Lower leg skin (tissue), 4 donors: Measurements from ENCODE around the gene RTP5. TPM values are rescaled to one million over a fixed set of nuclear protein-coding genes. Genes with fewer than 3 reads are reported as not detected.

Source experiments
- DNase-seq, 2 donors: peaks; one replicate each; pipeline ENCODE4 v3.0.0-alpha.2; 2019; ENCODE audit warnings: low spot score in 2 of 2
- H3K4me3 ChIP-seq: fragments of 200-600 bp; sonication (generic); 2 replicates; pipeline ENCODE4 v1.5.1; 2017; ENCODE audit warnings: mild to moderate bottlenecking, low read depth; ENCODE audit not compliant: poor library complexity, severe bottlenecking
- POLR2A ChIP-seq, 2 donors: fragments of 450-650 bp; IDR thresholded peaks; one replicate each; pipeline ENCODE4 v1.6.1; 2016 to 2017; ENCODE audit warnings: antibody characterized with exemption in 2 of 2, mild to moderate bottlenecking in 1 of 2, moderate library complexity in 1 of 2
- WGBS, 2 donors: methylation state at CpG; one replicate each; pipeline ENCODE4 v1.1.5; 2018; 5-methylcytosine and 5-hydroxymethylcytosine counted together
- intact Hi-C: fragments of 100-400 bp; cut with DNase I; formaldehyde crosslinking; loops from one replicate; pipeline ENCODE4 v1.15.0; 2023; ENCODE audit warnings: low total_unique reads
- total RNA-seq, 4 donors: library from RNA; depleted of rRNA; stranded (reverse); fragments of >200 nt; gene quantifications; one replicate each; pipeline ENCODE4 v1.1.0, GENCODE V29; 2016
- TF ChIP-seq, protein P1 (sequence below), 3 donors: fragments of 450-650 bp; IDR thresholded peaks; one replicate each; pipeline ENCODE4 v1.5.1; 2016; ENCODE audit warnings: antibody characterized with exemption in 3 of 3, mild to moderate bottlenecking in 3 of 3, moderate library complexity in 2 of 3

RTP5 gene
- total RNA-seq, 4 donors from 2014 or later = 0.10 to 0.23 TPM; not detected in 2

DNA sequence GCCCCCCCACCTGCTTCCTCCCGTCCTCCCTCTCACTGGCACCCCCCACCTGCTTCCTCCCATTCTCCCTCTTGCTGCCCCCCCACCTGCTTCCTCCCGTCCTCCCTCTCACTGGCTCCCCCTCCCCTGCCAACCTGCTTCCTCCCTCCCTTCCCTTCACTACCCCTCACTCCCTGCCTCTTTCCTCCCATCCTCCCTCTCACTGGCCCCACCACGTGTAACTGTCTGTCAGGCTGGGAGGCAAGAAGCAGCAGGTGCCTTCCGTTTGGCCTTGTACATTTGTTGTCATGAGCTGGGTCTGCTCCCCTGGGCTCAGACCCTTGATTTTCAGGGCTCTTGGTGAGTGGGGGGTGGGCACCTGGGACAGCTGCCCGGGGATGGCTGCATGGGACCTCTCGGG is 19.1 kb downstream of the RTP5 start:
- TF ChIP-seq, protein P1, sequence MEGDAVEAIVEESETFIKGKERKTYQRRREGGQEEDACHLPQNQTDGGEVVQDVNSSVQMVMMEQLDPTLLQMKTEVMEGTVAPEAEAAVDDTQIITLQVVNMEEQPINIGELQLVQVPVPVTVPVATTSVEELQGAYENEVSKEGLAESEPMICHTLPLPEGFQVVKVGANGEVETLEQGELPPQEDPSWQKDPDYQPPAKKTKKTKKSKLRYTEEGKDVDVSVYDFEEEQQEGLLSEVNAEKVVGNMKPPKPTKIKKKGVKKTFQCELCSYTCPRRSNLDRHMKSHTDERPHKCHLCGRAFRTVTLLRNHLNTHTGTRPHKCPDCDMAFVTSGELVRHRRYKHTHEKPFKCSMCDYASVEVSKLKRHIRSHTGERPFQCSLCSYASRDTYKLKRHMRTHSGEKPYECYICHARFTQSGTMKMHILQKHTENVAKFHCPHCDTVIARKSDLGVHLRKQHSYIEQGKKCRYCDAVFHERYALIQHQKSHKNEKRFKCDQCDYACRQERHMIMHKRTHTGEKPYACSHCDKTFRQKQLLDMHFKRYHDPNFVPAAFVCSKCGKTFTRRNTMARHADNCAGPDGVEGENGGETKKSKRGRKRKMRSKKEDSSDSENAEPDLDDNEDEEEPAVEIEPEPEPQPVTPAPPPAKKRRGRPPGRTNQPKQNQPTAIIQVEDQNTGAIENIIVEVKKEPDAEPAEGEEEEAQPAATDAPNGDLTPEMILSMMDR (IDR thresholded peaks at IDR 0.05) = no peak
- no peak for TF ChIP-seq POLR2A (IDR thresholded peaks at IDR 0.05)
- intact Hi-C loops = loop anchor here (10.0 kb wide), 1 partner anchor 384 kb away; the partner anchor contains the start of gene STK25
- 62 to 80% methylated on average over 5 of the region's 6 CpGs for WGBS, 2 donors

DNA sequence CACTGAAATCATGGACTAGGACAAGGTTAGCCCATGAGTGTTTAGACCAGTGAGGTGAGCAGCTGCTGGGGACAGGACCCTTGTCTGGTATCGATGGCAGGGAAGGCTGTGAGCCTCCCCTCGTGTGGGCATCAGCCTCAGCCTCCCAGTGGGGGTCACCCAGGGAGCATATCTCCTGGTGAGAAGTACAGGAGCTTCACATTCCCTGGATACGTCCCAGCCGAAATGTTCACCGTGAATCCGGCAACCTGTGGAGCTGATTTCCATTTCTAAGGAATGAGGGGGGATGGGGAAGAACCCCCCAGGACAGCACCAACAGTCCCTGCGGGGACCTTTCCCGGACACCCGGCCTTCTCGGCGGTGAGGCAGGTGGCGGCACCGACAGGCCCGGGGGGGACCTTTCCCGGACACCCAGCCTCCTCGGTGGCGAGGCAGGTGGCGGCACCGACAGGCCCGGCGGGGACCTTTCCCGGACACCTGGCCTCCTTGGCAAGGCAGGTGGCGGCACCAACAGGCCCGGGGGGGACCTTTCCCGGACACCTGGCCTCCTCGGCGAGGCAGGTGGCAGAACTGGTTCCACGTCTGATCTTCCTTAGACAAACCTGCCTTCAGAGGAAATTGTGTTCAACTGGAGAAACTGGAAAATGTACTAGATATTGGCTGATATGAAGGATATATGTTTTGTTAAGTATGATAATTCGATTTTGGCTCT is 21.2 kb downstream of the RTP5 start:
- intact Hi-C loops = no loop called here
- H3K4me3 ChIP-seq = no peak overlapping the region
- TF ChIP-seq, protein P1 (IDR thresholded peaks at IDR 0.05) = no peak
- TF ChIP-seq POLR2A (IDR thresholded peaks at IDR 0.05) = no peak
- DNase-seq = no peak
- WGBS, 2 donors = 52 to 57% methylated on average over 25 to 29 of the region's 29 CpGs

More for the DNA sequence above, 19.1 kb downstream of the RTP5 start:
- no peak overlapping the region for H3K4me3 ChIP-seq
- no peak for DNase-seq

DNA sequence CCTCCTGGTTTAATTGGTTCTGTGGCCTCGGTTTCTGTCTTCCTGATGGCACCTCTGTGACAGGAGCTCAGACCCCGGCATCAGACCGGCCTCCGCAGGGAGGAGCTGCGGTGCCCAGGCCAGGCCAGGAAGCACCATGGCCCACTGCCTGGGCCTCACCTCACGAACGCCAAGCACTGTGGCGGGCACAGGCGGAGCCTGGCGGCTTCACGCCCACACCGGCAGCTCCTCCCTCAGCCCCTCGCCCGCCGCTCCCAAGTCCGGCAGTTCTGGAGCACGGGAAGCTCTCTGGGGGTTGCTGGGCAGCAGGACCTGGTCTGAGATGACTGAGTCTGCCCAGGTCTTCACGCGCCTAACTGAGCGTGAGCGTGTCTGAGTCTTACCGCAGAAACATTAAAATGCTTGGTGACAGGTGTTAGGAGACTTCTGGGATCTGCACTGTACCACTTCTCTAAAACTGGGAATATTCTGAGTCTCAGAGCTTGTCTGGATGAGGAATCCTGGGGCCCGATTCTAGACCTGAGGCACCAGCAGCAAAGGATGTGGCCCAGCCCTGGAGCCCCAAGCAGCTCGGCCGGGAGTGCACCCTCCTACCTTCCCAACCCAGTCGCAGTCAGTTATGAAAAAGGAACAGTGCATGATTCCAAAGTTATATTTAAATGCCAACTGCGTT is 21.9 kb downstream of the RTP5 start:
- 65 to 68% methylated on average over 27 of the region's 27 CpGs for WGBS, 2 donors
- no peak for TF ChIP-seq POLR2A (IDR thresholded peaks at IDR 0.05)
- TF ChIP-seq, protein P1 (IDR thresholded peaks at IDR 0.05) = no peak
- intact Hi-C loops = no loop called here
- DNase-seq = no peak
- no peak overlapping the region for H3K4me3 ChIP-seq

DNA sequence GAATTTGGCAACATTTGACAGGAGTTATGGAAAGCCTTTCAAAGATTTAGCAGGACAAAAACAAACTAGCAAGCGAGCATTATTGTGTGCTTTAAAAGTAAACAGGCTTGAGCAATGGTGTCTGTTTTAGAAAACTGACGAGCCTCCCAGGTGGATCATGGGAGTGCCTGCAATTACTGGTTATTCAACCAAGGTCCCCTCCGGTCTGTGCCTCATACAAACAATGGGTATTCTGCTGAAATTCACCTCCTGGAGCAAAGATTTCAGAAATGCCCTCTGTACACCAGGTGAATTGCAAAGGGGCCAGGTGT is 22.4 kb downstream of the RTP5 start:
- intact Hi-C loops = no loop called here
- no peak for TF ChIP-seq POLR2A (IDR thresholded peaks at IDR 0.05)
- TF ChIP-seq, protein P1 (IDR thresholded peaks at IDR 0.05) = no peak
- DNase-seq = no peak
- WGBS, 2 donors = 46 to 65% methylated on average over 3 of the region's 3 CpGs
- H3K4me3 ChIP-seq = no peak overlapping the region

DNA sequence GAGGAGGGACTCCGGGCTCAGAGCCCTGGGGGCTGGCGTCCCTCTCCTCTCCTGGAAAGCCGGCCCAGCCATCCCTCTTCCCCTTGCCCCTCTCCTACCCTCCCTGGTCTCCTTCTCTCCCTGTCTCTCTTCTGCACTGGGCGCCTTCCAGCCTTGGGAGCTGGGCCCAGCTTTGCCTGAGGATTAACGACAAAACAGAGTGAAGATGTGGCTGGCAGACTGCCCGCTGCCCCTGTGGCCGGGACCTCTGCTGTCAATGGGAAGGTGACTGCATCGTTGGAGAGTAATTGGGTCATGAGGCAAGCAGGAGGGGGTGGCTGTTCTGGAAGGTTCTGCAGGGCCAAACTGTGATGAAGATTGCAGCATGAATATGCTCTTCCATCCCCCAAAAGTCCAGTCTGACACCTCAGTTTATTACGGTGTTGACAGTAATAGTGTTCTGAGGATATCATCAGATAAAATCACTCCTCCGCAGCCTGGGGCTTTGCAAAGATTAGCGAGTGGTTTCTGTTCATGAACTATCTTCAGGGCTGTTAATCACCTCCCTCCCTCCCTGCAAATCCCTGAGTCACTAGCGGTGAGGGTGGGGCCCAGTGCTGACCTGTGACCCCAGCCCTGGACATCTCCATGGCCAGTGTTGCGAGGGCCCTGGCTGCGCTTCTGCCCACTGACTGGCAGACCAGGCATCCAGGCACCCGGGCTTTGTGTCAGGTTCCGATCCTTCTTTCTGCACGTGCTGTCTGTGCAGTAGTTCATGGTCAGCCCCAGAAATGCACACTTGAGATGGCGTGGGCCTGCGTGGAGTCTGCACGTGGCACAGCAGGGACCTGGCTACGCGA is 23.0 kb downstream of the RTP5 start:
- TF ChIP-seq, protein P1 (IDR thresholded peaks at IDR 0.05) = no peak
- no peak for TF ChIP-seq POLR2A (IDR thresholded peaks at IDR 0.05)
- WGBS, 2 donors = 64 to 66% methylated on average over 22 of the region's 22 CpGs
- no peak overlapping the region for H3K4me3 ChIP-seq
- DNase-seq = no peak
- intact Hi-C loops = no loop called here
